Cardiac muscle cell (in vitro differentiated cells and primary cell): ENCODE measurements around the gene NAXE. TPM values are rescaled to one million over a fixed set of nuclear protein-coding genes. Genes with fewer than 3 reads are reported as not detected.
A peak's percentile ranks its signal among the peaks of the same experiment; 100 is the strongest.
"Not testable (repeated sequence)": the region's sequence is repeated elsewhere in the genome, so short reads cannot be mapped to it uniquely, and the experiment has no call there.

Experiments used
- DNase-seq, 2 donors: peaks; one replicate each; pipeline versions ENCODE4 v3.0.0 to v3.0.0-alpha.2; 2010 to 2017; ENCODE audit warnings: low read depth in 1 of 2, low spot score in 1 of 2
- H3K27ac ChIP-seq: fragments of 200-600 bp; sonication (generic); 2 replicates; pipeline ENCODE4 v1.5.1; 2016
- H3K27me3 ChIP-seq: fragments of 200-600 bp; sonication (generic); 2 replicates; pipeline ENCODE4 v1.6.0; 2016; ENCODE audit warnings: control low read depth
- H3K36me3 ChIP-seq: fragments of 200-600 bp; sonication (generic); 2 replicates; pipeline ENCODE4 v1.5.1; 2016; ENCODE audit warnings: control low read depth
- H3K4me1 ChIP-seq: fragments of 200-600 bp; sonication (generic); 2 replicates; pipeline ENCODE4 v1.8.1; 2017; ENCODE audit warnings: low read depth, mild to moderate bottlenecking, mixed run types
- H3K4me3 ChIP-seq: fragments of 200-600 bp; sonication (generic); 2 replicates; pipeline ENCODE4 v1.5.1; 2016; ENCODE audit warnings: mild to moderate bottlenecking
- H3K9me3 ChIP-seq: fragments of 200-600 bp; sonication (generic); 2 replicates; pipeline ENCODE4 v1.5.1; 2017; ENCODE audit warnings: low read depth, mild to moderate bottlenecking, control low read depth
- CTCF ChIP-seq: IDR thresholded peaks from 2 replicates; pipeline ENCODE4 v1.5.1; 2012; ENCODE audit warnings: low read depth, mild to moderate bottlenecking, low read length
- polyA plus RNA-seq: library from polyadenylated mRNA; unstranded; fragments of >200 nt; fragmentation: Nextera tagmentation; extraction: Ambion mirVana; gene quantifications from 2 replicates; pipeline ENCODE4 v1.2.1, GENCODE V29; 2016
- total RNA-seq: library from RNA; depleted of rRNA; stranded (reverse); fragments of >200 nt; gene quantifications from 2 replicates; pipeline ENCODE4 v1.2.3, GENCODE V29; 2016

The NAXE gene
- total and polyA plus RNA-seq, 2 experiments from 2014 or later: 130 to 166 TPM

- H3K4me3 ChIP-seq: no peak overlapping the region
Measured at GRCh38 chr1:156599811-156600210, 8.2 kb downstream of the NAXE start.

GRCh38 chr1:156600733-156601121, 9.2 kb downstream of the NAXE start:
- peak overlapping the region; percentile 42 for H3K4me3 ChIP-seq
- H3K4me1 ChIP-seq: no peaks in the 10 kb centered on the region
- H3K27ac ChIP-seq: peak overlapping the region; percentile 72
- no peaks in the 10 kb centered on the region for H3K9me3 ChIP-seq
- no peaks in the 10 kb centered on the region for H3K27me3 ChIP-seq
- no peak for TF ChIP-seq CTCF
- peak in 1 of 2 donors; percentile 35 for DNase-seq
- no peaks in the 10 kb centered on the region for H3K36me3 ChIP-seq

More at GRCh38 chr1:156599811-156600210, 8.2 kb downstream of the NAXE start:
- no peak overlapping the region for H3K27ac ChIP-seq
- H3K27me3 ChIP-seq: no peaks in the 10 kb centered on the region
- DNase-seq: no peak
- TF ChIP-seq CTCF: no peak
- no peaks in the 10 kb centered on the region for H3K4me1 ChIP-seq
- H3K9me3 ChIP-seq: no peaks in the 10 kb centered on the region
- H3K36me3 ChIP-seq: no peaks in the 10 kb centered on the region

GRCh38 chr1:156601122-156601830, 9.7 kb downstream of the NAXE start, which contains the start of gene GPATCH4:
TSS of gene GPATCH4 (minus strand) at chr1:156601479.
- Histone ChIP-seq H3K4me1 (no peaks in the 10 kb centered on the region), H3K27ac (peak within 1 kb of the TSS; percentile 72), H3K4me3 (peak within 1 kb of the TSS; percentile 42), H3K9me3 (no peaks in the 10 kb centered on the region), H3K36me3 (no peaks in the 10 kb centered on the region), H3K27me3 (no peaks in the 10 kb centered on the region)
- no peak for TF ChIP-seq CTCF
- DNase-seq: peak; percentile 83 to 96

GRCh38 chr1:156601892-156602291, 10.3 kb downstream of the NAXE start:
- Histone ChIP-seq H3K9me3 (no peaks in the 10 kb centered on the region), H3K27me3 (no peaks in the 10 kb centered on the region), H3K4me3 (peak overlapping the region; percentile 42), H3K4me1 (no peaks in the 10 kb centered on the region), H3K27ac (peak overlapping the region; percentile 72), H3K36me3 (no peaks in the 10 kb centered on the region)
- DNase-seq: no peak
- TF ChIP-seq CTCF: no peak

GRCh38 chr1:156602557-156602993, 11.0 kb downstream of the NAXE start:
- no peak for DNase-seq

GRCh38 chr1:156607344-156607743, 15.8 kb downstream of the NAXE start:
- H3K36me3 ChIP-seq, H3K9me3 ChIP-seq, H3K4me3 ChIP-seq, H3K27me3 ChIP-seq, H3K27ac ChIP-seq, DNase-seq, H3K4me1 ChIP-seq: not testable (repeated sequence)

More at GRCh38 chr1:156602557-156602993, 11.0 kb downstream of the NAXE start:
- peak; percentile 47 for TF ChIP-seq CTCF
- Histone ChIP-seq H3K36me3 (no peaks in the 10 kb centered on the region), H3K9me3 (no peaks in the 10 kb centered on the region), H3K4me1 (no peaks in the 10 kb centered on the region), H3K27me3 (no peaks in the 10 kb centered on the region), H3K27ac (no peak overlapping the region), H3K4me3 (no peak overlapping the region)
